NOMO-1 treated with DMSO at 0.1 percent for 48 hours (cell line): Measurements from ENCODE around the gene CACNA1D.

ENCODE experiments used
- DNase-seq: peaks from one replicate; lab custom pipeline; 2025; ENCODE audit not compliant: unreplicated experiment; lab: John Stamatoyannopoulos, UW

The CACNA1D gene

DNA sequence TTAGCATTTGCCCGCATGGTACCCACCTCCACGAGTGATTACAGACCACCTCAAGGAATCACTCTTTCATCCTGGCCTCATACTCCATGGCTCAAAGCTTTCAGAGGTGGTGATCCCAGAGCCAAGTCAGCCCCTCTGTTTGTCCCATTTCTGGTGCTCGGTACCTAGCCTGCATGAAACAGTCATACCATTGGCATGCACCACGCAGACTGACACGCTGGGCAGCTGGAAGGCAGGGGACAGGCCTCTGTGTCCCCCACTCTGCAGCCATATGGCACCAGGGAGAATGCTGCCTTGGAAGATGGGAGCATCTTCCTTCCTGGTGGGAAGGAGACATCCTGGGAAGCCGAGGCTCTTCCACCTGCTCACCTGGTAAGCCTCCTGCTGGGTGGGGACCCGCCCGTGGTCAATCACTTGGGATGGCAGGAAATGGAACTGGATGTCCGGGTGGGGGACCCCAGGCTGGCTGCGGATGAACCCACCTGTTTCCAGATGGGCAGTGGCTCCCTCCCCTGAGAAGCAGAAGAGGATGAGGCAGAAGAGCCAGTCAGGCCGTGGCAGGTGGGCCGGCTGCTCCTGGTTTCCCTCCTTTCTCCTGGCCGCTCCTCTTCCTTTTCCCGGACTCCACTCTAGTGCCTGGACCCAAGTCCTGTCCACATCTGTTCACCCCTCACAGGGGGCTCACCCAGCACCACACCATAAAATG is 324.9 kb downstream of the CACNA1D start:
- DNase-seq = no peak

DNA sequence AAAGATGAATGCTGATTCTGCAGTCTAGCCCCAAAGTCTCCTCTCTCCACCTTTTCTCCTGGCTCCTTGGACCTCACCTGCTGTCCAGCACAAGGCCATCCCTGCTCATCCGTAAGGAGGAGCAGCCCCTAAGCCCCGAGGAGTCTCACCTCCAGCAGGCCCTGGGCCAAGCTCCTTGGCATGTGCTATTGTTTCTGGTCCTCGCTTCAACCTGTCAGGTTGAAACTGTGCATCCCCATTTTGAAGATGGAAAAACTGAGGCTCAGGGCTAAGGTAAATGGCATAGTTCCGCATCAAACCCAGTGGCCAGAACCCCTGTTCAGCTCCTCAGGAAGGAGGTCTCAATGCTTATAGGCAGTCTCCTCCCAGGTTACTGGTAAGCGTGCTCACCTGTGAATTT is 325.7 kb downstream of the CACNA1D start:
- no peak for DNase-seq

DNA sequence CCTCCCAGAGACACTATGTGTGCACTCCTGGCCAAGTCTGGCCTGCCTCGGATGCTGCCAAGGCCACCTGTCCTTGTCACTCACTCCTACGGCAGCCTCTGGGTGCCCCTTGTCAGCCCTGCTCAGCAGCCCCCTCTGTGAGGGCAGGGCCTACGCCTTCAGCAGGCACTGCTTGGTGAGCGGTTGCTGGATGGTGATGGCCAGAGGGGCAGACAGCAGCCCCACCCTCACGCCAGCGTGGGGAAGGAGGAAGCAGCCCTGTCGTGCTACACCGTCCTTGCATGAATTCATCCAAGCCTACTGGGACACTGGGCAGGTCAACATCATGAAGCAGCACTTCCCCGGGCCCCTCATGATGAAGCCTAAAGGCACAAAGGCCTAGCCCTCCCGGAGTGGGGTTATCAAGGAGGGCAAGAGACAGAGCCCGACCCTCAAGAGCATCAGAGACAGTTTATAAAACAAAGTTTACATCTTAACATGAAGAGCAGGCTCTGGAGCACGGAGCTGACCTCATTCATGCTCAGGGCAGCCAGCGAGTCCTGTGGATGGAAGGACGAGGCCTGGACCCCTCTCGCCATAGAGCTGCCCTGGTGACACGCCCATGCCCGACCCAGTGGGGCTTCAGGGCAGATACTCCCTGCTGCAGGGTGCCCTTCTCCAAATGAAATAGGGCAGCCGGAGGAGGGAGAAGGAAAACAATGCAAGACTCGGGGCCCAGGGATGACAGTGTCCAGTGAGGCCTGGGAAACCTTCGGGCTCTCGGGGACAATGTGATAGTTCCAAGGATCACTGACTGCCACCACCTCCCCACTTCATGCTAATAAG is 326.6 kb downstream of the CACNA1D start:
- no peak for DNase-seq

DNA sequence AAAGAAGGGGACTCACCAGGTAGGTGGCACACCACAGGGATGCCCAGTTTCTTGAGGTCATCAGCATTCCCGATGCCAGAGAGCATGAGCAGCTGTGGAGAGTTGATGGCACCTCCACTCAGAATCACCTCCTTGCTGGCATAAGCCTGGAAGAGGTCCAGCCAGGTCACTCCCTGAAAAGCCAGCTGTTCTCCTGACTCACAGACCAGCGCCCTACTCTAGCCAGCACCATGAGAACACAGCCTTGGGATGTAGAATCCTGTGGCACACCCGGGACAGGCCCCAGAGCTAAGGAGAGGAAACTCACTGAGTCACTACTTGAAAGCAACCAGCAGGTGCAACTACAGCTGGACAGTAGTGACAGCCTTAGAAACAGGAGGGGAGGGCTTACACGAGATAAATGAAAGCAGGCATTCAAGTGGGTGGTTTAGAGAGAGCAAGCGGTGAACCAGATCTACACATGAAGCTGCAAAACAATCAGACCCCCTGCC is 327.3 kb downstream of the CACNA1D start:
- DNase-seq = no peak

DNA sequence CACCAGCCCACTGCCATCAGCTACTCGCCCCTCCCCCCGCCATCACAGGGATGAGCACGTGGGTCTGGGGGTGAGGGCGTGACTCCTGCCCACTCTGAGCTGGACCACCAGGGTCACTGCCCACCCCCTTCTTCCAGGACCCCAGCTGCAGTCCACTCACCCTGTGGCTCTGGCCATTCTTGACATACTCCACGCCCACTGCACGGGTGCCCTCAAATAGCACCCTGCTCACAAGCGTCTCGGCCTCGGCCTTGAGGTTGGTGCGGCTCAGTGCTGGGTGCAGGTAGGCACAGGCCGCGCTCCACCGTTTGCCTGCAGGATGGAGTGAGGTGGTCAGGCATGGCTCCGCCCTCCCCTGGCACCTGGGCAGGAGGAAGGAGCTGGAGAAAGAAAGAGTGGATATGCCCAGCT is 327.9 kb downstream of the CACNA1D start:
- no peak for DNase-seq

DNA sequence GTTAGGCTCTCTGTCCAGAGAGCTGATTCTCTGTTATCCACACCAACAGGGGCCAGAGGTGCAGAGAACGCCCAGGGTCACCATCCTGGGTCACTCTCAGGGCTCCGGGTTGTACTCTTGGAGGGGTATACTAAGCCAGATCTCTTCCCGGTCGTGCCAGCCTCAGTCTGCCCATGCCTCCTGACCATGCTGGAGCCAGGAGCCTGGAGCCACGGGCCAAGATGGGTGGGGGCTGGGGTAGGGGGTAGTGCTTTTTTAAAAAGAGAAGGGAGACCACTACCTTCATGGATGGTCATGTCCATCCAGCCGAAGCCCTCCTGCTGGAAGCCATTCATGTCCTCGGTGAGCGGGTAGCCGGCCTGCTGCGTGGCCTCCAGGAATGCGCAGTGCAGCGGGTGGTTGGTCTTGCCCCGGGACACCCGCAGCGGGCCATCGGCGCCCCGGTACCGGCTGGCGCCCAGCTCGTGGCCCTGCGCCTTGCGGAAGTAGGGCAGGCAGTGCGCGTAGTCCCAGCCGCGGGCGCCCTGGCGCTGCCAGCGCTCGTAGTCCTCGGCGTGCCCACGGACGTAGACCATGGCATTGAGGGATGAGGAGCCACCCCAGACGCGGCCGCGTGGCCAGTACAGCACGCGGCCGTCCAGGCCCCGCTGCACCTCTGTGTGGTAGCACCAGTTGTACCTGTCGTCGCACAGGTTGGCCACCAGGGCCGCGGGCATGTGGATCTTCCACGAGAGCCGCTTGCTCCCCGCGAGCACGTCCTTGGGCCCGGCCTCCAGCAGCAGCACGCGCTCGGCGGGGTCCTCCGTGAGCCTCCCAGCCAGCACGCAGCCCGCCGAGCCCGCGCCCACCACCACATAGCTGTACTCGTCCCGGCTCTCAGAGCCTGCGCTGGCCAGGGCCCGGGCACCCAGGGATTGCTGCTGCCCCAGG is 328.9 kb downstream of the CACNA1D start:
- no peak for DNase-seq

DNA sequence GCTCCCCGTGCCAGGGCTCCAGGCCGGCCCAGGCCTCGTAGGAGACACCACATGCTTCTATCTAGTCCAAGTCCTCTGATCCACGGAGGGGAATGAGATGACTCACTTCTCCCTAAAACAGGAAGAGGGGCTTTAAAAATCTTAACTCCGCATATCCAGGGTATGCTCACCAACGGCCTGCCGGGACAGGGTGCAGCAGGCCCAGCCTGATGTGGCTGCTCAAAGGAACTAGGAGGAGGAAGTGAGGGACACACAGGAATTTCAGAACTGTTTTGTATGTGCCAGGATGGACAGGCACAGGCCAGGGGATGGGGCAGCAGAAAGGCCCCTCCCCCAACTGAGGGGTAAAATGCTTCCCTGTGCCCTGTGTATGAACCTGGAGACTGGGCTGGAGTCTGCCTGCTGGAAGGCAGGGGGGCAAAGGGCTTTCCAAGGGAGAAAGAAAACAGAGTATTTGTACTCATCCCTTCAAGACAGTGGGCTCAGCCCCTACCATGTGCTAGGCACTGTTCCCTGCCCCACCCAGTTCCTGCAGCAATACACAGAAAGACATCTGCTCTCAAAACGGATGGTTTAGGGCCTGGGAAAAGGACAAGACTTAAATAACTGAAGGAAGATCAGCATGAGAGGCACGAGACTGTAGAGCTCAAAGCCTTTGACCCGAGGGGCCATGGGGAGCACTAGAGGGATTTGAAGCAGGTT is 329.7 kb downstream of the CACNA1D start:
- no peak for DNase-seq

DNA sequence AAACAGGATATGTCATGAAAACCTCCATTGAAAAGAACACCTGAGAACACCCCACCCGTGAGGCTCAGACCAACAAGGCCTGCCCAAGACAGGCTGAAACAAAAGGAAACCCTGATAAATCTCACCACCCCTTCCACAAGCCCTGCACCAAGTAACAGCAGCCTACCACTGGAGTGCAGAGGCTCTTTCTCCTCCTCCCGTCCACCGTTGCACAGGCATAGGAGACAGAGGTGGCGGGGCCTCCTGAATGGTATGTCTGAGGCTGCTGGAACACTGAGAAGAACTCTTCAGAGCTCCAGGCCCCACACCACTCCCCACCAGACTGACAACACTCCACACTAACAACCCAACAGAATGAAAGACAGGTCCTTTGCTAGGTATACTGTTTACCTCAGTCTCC is 330.4 kb downstream of the CACNA1D start:
- DNase-seq = no peak

DNA sequence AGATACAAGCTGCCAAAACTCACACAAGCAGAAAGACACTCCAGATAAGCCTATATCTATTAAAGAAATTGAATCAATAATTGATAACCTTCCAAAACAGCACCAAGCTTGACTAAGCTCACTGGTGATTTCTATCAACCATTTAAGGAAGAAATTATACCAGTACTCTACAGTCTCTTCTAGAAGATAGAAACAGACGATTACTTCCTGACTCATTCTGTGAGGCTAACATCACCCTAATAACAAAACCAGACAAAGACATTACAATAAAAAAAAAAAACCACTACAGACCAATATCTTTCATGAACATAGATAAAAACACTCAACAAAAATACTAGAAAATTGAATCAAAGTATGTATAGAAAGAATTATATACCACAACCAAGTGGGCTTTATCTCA is 331.6 kb downstream of the CACNA1D start:
- no peak for DNase-seq

DNA sequence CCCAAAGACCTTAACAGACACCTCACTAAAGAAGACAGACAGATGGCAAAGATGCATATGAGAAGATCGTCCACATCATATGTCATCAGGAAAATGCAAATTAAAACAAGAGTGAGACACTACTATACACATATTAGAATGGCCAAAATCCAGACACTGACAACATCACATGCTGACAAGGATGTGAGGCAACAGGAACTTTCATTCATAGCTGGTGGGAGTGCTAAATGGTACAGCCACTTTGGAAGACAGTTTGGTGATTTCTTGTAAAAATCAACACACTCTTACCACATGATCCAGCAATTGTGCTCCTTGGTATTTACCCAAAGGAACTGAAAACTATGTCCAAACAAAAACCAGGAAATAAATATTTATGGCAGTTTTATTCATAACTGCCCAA is 334.2 kb downstream of the CACNA1D start:
- DNase-seq = no peak

DNA sequence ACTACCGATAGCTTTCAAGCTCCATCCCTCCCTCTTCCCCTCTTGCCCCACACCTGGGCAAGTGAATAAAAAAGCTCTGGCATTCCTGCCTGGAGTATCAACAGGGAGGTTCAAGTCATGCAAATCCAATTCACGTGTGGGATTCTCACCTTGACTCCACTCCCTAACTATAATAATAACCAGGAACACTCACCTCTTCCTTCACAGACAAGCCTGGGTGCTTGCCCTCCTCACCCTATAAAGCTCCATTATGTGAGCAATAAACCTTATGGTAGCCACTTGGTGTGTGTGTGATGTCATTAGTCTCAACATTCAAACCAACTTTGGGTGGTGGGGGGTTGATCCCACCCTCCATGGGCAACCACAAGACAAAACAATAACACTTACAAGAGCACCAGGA is 335.2 kb downstream of the CACNA1D start:
- DNase-seq = no peak

DNA sequence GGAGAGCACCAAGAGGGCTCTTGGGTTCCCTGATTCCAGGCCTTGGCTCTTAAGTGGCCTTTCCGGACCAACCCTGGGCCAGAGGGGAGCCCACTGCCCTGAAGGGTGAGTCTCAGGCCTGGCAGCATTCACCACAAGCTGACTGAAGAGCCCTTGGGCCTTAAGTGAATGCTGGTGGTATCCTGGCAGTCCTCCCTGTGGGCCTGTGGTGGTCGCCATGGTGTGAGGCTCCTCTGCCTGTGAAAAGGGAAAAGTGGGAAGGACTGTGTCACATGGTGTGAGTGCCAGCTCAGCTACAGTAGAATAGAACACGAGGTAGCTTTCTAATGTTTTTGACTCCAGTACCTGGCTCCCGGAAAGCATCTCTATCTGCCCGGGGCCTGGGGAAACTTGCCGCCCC is 336.5 kb downstream of the CACNA1D start:
- no peak for DNase-seq

DNA sequence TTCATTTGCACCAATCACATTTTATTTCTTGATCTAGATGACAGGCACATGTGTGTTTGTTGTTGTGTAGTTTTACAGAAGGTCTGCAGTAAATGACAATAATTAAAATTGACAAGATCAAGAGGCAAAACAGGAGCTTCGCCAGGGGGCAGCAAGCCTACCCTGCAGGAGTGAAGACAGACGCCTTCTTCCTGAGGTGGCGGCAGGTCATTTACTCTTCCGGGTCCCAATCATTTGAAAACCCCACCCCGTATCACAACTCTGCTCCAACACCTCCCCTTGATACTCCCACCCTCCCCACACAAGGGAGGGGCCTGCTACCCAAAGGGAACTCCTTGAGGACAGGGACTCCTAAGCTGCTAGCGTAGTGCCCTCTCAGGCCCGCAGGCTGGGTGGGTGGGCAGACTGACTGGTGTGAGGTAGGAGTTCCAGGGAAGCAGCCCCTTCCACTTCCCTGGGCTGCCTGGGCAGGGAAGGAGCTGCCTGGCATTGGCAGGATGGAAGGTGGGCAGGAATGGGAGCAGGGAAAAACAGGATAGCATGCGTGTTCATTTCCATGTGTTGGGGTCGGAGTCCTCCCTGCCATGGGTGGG is 338.7 kb downstream of the CACNA1D start:
- no peak for DNase-seq

DNA sequence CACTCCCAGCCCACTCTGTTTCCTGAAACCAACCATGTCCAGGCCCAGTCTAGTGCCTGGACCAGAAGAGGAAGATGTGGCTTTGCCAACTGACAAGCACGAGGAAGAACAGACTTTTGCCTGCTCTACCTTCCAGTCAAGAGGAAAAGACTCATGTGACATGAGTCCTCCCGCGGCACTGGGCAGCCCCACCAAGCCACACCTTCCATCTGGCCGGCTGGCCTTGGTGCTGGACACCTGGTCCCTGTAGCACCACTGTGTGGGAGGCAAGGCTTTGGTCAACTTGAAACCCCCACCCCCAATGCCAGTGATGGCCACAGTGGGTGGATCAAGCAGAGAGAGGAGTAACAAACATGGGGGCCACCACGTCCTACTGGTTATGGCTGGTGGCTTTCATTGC is 339.3 kb downstream of the CACNA1D start:
- DNase-seq = no peak

DNA sequence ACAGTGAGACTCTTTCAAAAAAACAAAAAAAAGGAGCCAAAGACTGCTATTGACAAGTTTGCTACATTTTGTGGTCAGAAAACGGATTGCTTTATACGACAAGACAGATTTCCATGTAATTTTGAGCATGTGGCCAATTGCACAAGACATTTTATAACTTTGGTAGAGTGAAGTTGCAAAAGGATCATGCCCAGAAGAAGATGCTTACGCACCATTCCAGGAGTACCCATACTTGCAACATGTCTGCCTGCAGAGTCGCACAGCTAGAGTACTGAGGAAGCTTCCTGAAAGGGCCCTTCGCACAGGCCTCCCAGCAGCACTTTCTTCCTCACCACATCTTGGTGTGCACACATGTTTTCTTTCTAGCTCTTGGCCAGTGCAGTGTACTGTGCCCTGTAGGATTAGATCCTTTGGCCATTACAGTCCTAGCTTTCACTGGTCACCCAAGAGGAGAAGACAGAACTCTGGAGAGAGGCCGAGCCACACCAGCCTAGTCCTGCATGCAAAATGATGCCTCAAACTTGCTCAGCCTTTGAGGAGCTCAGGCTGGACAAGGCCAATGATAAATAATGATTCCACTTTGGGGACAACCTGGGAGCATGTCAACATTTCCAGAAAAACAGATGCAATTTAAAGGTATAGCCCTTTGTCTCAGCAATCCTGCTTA is 340.2 kb downstream of the CACNA1D start:
- peak; percentile 90 for DNase-seq

DNA sequence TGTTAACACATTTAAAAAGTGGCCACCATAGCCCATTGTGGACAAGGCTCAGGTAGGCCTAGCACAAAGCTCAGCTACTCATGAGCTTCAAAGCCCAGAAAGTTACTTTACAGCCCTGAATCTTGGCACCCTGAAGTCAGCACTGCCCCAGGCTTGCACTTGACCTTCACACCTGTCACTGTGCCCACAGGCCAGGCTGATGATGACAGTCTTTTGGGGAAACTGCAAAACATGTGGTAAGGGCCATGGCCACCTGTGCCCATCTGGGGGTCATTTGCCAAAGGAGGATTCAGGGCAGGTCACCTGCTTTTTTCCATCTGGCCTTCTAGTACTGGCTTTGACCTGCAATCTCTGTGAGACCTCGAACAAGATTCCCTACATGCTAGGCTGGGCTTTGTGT is 340.8 kb downstream of the CACNA1D start:
- DNase-seq = no peak

DNA sequence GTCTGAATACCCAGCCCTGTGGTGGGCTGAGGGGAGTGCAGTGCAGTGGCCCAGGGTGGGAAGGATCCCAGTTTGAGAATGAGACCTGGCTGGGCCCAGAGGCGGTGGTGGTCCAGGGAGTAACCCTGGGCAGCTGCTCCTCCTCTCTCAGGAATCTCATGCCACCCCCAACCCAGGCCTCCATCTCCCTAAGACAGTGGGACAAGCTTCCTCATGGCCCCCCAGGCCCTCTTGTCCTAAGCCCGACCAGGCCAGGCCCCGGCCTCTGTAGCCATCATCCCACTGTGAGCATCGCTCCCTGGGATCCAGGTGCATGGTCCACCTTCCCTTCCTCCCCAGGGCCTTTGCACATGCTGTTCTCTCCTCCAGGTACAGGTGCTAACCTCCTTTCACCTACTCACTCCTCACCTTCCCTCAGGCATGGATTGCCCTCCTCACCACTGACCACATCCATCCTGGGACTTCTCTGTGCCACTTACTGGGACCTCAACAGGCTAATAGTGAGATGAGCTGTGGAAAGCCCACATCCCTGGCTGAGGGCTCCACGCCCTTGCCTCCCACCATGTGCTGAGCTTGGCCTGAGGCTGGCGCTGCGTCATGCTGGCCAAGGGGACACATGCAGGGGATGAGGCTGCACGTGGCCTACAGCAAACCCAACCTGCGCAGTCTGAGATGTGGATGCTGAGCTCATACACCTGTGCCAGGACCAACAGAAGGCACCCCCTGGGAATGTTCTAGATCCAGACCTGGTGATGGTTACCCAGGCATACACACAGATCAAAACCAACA is 341.9 kb downstream of the CACNA1D start:
- no peak for DNase-seq

DNA sequence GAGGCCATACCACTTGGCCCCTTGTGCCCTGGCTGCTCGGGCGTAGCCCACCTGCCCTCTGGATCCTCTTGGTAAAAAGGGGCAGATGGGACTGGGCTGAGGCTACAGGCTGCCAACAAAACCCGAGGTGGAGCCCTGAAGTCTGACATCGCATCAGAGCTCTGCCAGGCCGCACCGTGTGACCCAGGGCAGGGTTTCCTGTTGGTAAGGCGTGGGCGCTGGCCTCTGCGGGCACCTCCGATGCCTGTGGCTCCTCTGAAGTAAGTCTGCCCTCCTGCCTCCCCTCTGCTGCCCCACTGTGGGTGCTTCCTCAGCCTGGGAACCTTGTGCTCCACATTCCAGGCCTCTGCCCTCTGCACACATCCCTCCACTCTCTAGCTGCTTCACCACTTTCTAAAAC is 342.9 kb downstream of the CACNA1D start:
- DNase-seq = no peak

DNA sequence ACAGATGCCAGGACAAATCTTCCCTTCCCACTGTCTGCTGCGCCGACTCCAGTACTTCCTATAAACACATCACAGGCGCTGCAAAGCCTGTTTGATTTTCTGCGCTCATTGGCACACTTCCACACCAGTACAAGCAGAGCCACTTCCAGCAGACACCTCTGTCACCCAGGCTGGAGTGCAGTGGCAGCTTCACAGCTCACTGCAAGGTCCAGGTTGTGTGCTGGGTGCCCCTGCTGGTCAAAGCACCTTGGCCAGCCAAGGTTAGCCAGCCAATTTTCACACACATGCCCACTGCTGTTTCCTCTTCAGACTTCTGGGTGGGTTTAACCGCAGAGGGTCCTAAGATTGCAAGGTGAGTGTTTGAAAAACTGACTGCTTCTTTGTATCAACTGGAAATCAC is 346.9 kb downstream of the CACNA1D start:
- no peak for DNase-seq
